ENCODE results near the gene KRT7.

- TF ChIP-seq EZH2phosphoT487 (IDR thresholded peaks at IDR 0.05; ENCODE audit: insufficient read depth, low read depth) (no peak), EZH2 (IDR thresholded peaks at IDR 0.05; ENCODE audit: insufficient read depth, poor library complexity, severe bottlenecking) (no peak)
Measured at GRCh38 chr12:52187640-52188039, 45.4 kb upstream of the KRT7 start.

Measured in GM23248 (cell line).